Endothelial cell of umbilical vein (primary cell): ENCODE results near the gene SFI1. TPM values are rescaled to one million over a fixed set of nuclear protein-coding genes. Genes with fewer than 3 reads are reported as not detected.

Source experiments
- BruUV-seq: library from RNA; stranded (reverse); fragments of 400-500 nt; replicated peaks from 2 replicates; lab custom pipeline; 2021; lab: Mats Ljungman, UMichigan
- CTCF ChIA-PET: fragments of 300-600, 350-600 bp; sonication (Branson Sonifier 250); formaldehyde crosslinking; loops from one replicate; lab custom pipeline; 2021; ENCODE audit warnings: antibody characterized with exemption, inconsistent platforms; lab: Charles Lee
- POLR2A ChIA-PET: fragments of 300-600, 350-600 bp; sonication (Branson Sonifier 250); formaldehyde crosslinking; loops from one replicate; lab custom pipeline; 2021; ENCODE audit warnings: antibody characterized with exemption, inconsistent platforms; lab: Charles Lee
- DNase-seq: peaks from one replicate; pipeline ENCODE4 v3.0.0-alpha.2; 2011; ENCODE audit warnings: low read depth, low spot score
- FAIRE-seq: peaks from 2 replicates; lab custom pipeline; 2011; peaks lifted over from hg19 to GRCh38; lab: Jason Lieb, UNC
- H2AFZ ChIP-seq: 2 replicates; pipeline ENCODE4 v1.6.0; 2012; ENCODE audit warnings: low read depth, low read length, control low read depth, inconsistent platforms
- H3K27ac ChIP-seq: 2 replicates; pipeline ENCODE4 v1.5.1; 2011; ENCODE audit warnings: low read depth, mild to moderate bottlenecking, control low read depth, low read length, moderate library complexity; ENCODE audit not compliant: insufficient read depth
- H3K27me3 ChIP-seq, 2 experiments: 2 replicates each; pipeline versions ENCODE4 v1.6.0 to v1.6.1; 2011; ENCODE audit warnings: low read length in 2 of 2, mixed read lengths in 1 of 2; ENCODE audit not compliant: control insufficient read depth in 2 of 2, insufficient read depth in 2 of 2
- H3K36me3 ChIP-seq, 2 experiments: 2 replicates in 1 of 2; 3 replicates in 1 of 2; pipeline ENCODE4 v1.5.1; 2011; ENCODE audit warnings: low read length in 2 of 2, mild to moderate bottlenecking in 1 of 2, moderate library complexity in 1 of 2; ENCODE audit not compliant: control insufficient read depth in 2 of 2, insufficient read depth in 2 of 2; ENCODE audit errors: extremely low read depth in 1 of 2
- H3K4me1 ChIP-seq: 3 replicates; pipeline ENCODE4 v1.5.1; 2011; ENCODE audit warnings: mild to moderate bottlenecking, low read length; ENCODE audit not compliant: control insufficient read depth, insufficient read depth; ENCODE audit errors: extremely low read depth
- H3K4me2 ChIP-seq: 2 replicates; pipeline ENCODE4 v1.6.1; 2011; ENCODE audit warnings: low read length, control low read depth, mixed read lengths; ENCODE audit not compliant: insufficient read depth
- H3K4me3 ChIP-seq, 3 experiments: fragments of 200-600 bp in 1 of 3; sonication (generic), shearing (Covaris generic) in 1 of 3; replicated peaks in 1 of 3; 2 replicates each; pipeline ENCODE4 v1.5.1; 2011 to 2016; ENCODE audit warnings: control low read depth in 3 of 3, low read length in 3 of 3, mild to moderate bottlenecking in 2 of 3, inconsistent platforms in 1 of 3, low read depth in 1 of 3, moderate library complexity in 1 of 3; ENCODE audit not compliant: insufficient read depth in 1 of 3
- H3K79me2 ChIP-seq: 2 replicates; pipeline ENCODE4 v1.6.0; 2012; ENCODE audit warnings: low read length, inconsistent platforms; ENCODE audit not compliant: control insufficient read depth, insufficient read depth
- H3K9ac ChIP-seq: replicated peaks from 2 replicates; pipeline ENCODE3; 2011; ENCODE audit warnings: low read length, control low read depth; ENCODE audit not compliant: insufficient read depth; ENCODE audit errors: extremely low read depth
- H3K9me1 ChIP-seq: replicated peaks from 3 replicates; pipeline ENCODE4 v1.6.0; 2011; ENCODE audit warnings: mild to moderate bottlenecking, low read length; ENCODE audit not compliant: control insufficient read depth, insufficient read depth; ENCODE audit errors: extremely low read depth
- H3K9me3 ChIP-seq: replicated peaks from 2 replicates; pipeline ENCODE4 v1.5.1; 2012; ENCODE audit warnings: low read length, inconsistent platforms; ENCODE audit not compliant: control insufficient read depth, insufficient read depth
- H4K20me1 ChIP-seq: replicated peaks from 2 replicates; pipeline ENCODE3; 2011; ENCODE audit warnings: mild to moderate bottlenecking, low read length; ENCODE audit not compliant: control insufficient read depth, insufficient read depth; ENCODE audit errors: extremely low read depth
- EZH2 ChIP-seq: IDR thresholded peaks from 2 replicates; pipeline ENCODE4 v1.6.1; 2012; ENCODE audit warnings: borderline replicate concordance, low read depth, mild to moderate bottlenecking, moderate library complexity, low read length, inconsistent platforms; ENCODE audit not compliant: severe bottlenecking
- FOS ChIP-seq: IDR thresholded peaks from 2 replicates; pipeline ENCODE4 v1.6.1; 2011; ENCODE audit warnings: mild to moderate bottlenecking, low read length, moderate library complexity, borderline replicate concordance; ENCODE audit not compliant: insufficient read depth
- GATA2 ChIP-seq: IDR thresholded peaks from 2 replicates; pipeline ENCODE4 v1.7.0; 2011; ENCODE audit warnings: low read depth, mild to moderate bottlenecking, moderate library complexity, mixed read lengths, low read length; ENCODE audit not compliant: insufficient read length, insufficient read depth
- JUN ChIP-seq: IDR thresholded peaks from 2 replicates; pipeline ENCODE4 v1.6.1; 2011; ENCODE audit warnings: borderline replicate concordance, low read depth; ENCODE audit not compliant: insufficient read length, insufficient read depth
- MAX ChIP-seq: IDR thresholded peaks from 2 replicates; pipeline ENCODE4 v1.6.1; 2011; ENCODE audit not compliant: insufficient read depth, insufficient read length
- MYC ChIP-seq: IDR thresholded peaks from one replicate; pipeline ENCODE4 v1.6.1; 2011; ENCODE audit warnings: mild to moderate bottlenecking, low read depth, low read length
- POLR2A ChIP-seq: IDR thresholded peaks from 2 replicates; pipeline ENCODE4 v1.6.1; 2012; ENCODE audit warnings: low read depth, mild to moderate bottlenecking, control low read depth, low read length
- POLR2AphosphoS5 ChIP-seq: IDR thresholded peaks from 2 replicates; pipeline ENCODE4 v1.6.1; 2012; ENCODE audit warnings: low read depth, mild to moderate bottlenecking, control low read depth, low read length, moderate library complexity; ENCODE audit not compliant: insufficient read depth
- dilution Hi-C: fragments of 300-500 bp; cut with MboI; formaldehyde crosslinking; loops from one replicate; pipeline ENCODE4 v1.15.0; 2019; ENCODE audit warnings: low sequenced_read_pairs; ENCODE audit not compliant: extremely low pct_ligation_motif_present
- intact Hi-C: fragments of 100-400 bp; cut with micrococcal nuclease; formaldehyde crosslinking; loops from one replicate; pipeline ENCODE4 v1.10.0; 2022
- polyA plus RNA-seq, 4 experiments: library from polyadenylated mRNA; depleted of rRNA in 3 of 4; stranded (reverse) in 3 of 4; unstranded in 1 of 4; fragments of >200 nt; gene quantifications; 2 replicates each; pipeline versions ENCODE4 v1.2.1 to v1.2.3, GENCODE V29; 2011 to 2012; ENCODE audit warnings: missing spikeins in 1 of 4
- total RNA-seq: library from RNA; stranded (reverse); gene quantifications from 2 replicates; pipeline ENCODE4 v1.2.3, GENCODE V29; 2021
- TF ChIP-seq, protein P1 (sequence below), 2 donors: IDR thresholded peaks; 1 replicate in 1 of 2; 2 replicates in 1 of 2; pipeline ENCODE4 v1.5.1; 2011; ENCODE audit warnings: low read length in 2 of 2, mild to moderate bottlenecking in 2 of 2, moderate library complexity in 2 of 2, control low read depth in 1 of 2, inconsistent platforms in 1 of 2, low read depth in 1 of 2; ENCODE audit not compliant: insufficient read depth in 1 of 2; ENCODE audit errors: extremely low read depth in 1 of 2

Gene SFI1
- total and polyA plus RNA-seq, 2 donors (not counting 3 experiments of a cell fraction or from before 2014, with no cell fraction given): 12.5 to 46.4 TPM

DNA sequence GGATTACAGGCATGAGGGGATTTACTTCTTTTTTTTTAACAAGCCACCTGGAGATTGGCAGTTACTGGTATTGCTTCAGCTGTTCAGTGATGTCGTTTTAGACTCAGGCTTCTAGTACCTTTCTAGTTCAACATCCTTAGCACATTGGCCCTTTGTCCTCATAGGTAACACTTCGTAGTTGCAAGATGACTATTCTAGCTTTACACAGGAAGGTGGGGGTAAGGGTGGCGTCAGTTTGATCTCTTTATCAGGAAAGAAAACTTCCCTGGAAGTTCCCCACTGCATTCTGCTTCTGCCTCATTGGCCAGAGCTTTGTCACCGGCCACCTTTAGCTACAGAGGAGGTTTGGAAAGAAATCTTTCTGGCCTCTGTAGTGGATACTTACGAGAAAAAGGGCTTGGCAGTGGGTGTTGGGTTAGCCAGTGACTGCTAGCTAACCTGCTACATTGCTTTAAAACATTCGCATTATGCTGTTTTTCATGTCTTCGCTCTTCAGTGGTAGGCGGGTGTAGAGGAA lies 40.7 kb downstream of the SFI1 start:
- no peak overlapping the region for H3K4me2 ChIP-seq
- ChIA-PET CTCF (interaction anchor here (1.1 to 1.6 kb wide), 2 partner anchors 18 to 19 kb away, joined by 3 to 7 read pairs; no protein-coding TSS in a partner anchor), POLR2A (interaction anchor here (0.6 kb wide), 1 partner anchor 45 kb away, joined by 4 read pairs; no protein-coding TSS in a partner anchor)
- H2AFZ ChIP-seq: no peak overlapping the region
- dilution Hi-C loops (no loop called here), intact Hi-C loops (no loop called here)
- H3K4me1 ChIP-seq: peaks cover 4% of the 10 kb centered on the region
- H3K79me2 ChIP-seq: no peaks in the 10 kb centered on the region
- H4K20me1 ChIP-seq: no peaks in the 10 kb centered on the region
- H3K27ac ChIP-seq: no peak overlapping the region
- TF ChIP-seq JUN (no peak), POLR2AphosphoS5 (no peak), EZH2 (no peak), MYC (no peak), GATA2 (no peak), POLR2A (no peak), MAX (no peak), FOS (no peak)
- TF ChIP-seq, protein P1, sequence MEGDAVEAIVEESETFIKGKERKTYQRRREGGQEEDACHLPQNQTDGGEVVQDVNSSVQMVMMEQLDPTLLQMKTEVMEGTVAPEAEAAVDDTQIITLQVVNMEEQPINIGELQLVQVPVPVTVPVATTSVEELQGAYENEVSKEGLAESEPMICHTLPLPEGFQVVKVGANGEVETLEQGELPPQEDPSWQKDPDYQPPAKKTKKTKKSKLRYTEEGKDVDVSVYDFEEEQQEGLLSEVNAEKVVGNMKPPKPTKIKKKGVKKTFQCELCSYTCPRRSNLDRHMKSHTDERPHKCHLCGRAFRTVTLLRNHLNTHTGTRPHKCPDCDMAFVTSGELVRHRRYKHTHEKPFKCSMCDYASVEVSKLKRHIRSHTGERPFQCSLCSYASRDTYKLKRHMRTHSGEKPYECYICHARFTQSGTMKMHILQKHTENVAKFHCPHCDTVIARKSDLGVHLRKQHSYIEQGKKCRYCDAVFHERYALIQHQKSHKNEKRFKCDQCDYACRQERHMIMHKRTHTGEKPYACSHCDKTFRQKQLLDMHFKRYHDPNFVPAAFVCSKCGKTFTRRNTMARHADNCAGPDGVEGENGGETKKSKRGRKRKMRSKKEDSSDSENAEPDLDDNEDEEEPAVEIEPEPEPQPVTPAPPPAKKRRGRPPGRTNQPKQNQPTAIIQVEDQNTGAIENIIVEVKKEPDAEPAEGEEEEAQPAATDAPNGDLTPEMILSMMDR (IDR thresholded peaks at IDR 0.05; ENCODE audit: extremely low read depth in 1 of 2, insufficient read depth in 1 of 2, low read depth in 1 of 2, low read length in 2 of 2): no peak
- H3K4me3 ChIP-seq: no peak overlapping the region
- H3K9me1 ChIP-seq: no peaks in the 10 kb centered on the region
- no peaks in the 10 kb centered on the region for H3K27me3 ChIP-seq
- DNase-seq (peak; percentile 48), FAIRE-seq (peak; percentile 60)
- H3K9me3 ChIP-seq: no peaks in the 10 kb centered on the region
- H3K36me3 ChIP-seq: peaks cover 0 to 3% of the 10 kb centered on the region in 2 experiments
- BruUV-seq: no TSS peak
- no peak overlapping the region for H3K9ac ChIP-seq
